Thoracic aorta (tissue), 2 donors: Measurements from ENCODE around the gene CFAP58. TPM values are rescaled to one million over a fixed set of nuclear protein-coding genes. Genes with fewer than 3 reads are reported as not detected.

Experiments used
- ATAC-seq: fragments of 150-250 bp; one replicate; pipeline ENCODE4 v1.8.0; 2017; ENCODE audit warnings: low read depth; ENCODE audit not compliant: insufficient number of reproducible peaks, low FRiP score
- DNase-seq: peaks from one replicate; pipeline ENCODE4 v3.0.0-alpha.2; 2020; ENCODE audit warnings: low spot score
- H3K27ac ChIP-seq, 2 donors: fragments of 200-600 bp; sonication (generic); 1 replicate in 1 of 2; 2 replicates in 1 of 2; pipeline ENCODE4 v1.5.1; 2016; ENCODE audit warnings: mild to moderate bottlenecking in 2 of 2, moderate library complexity in 2 of 2
- H3K27me3 ChIP-seq: fragments of 200-600 bp; sonication (generic); replicated peaks from 2 replicates; pipeline ENCODE4 v1.6.0; 2016; ENCODE audit warnings: mild to moderate bottlenecking; ENCODE audit not compliant: insufficient read depth
- H3K36me3 ChIP-seq: fragments of 200-600 bp; sonication (generic); one replicate; pipeline ENCODE4 v1.5.1; 2016
- H3K4me1 ChIP-seq, 2 donors: fragments of 200-600 bp; sonication (generic); 1 replicate in 1 of 2; 2 replicates in 1 of 2; pipeline versions ENCODE4 v1.5.1 to v1.6.0; 2016; ENCODE audit warnings: low read depth in 2 of 2, mild to moderate bottlenecking in 1 of 2; ENCODE audit not compliant: control insufficient read depth in 1 of 2
- H3K4me3 ChIP-seq: fragments of 200-600 bp; sonication (generic); 2 replicates; pipeline ENCODE4 v1.5.1; 2016; ENCODE audit warnings: mild to moderate bottlenecking
- H3K9me3 ChIP-seq: fragments of 200-600 bp; sonication (generic); 2 replicates; pipeline ENCODE4 v1.5.1; 2016
- total RNA-seq, 2 donors: library from RNA; depleted of rRNA; stranded (reverse); fragments of >200 nt; gene quantifications; one replicate each; pipeline versions ENCODE4 v1.1.0 to v1.2.3, GENCODE V29; 2016
- TF ChIP-seq, protein P1 (sequence below): fragments of 200-600 bp; sonication (generic); IDR thresholded peaks from one replicate; pipeline ENCODE4 v1.5.1; 2019; ENCODE audit warnings: antibody characterized with exemption

The CFAP58 gene
- total RNA-seq, 2 donors from 2014 or later: 0.35 to 0.68 TPM

DNA sequence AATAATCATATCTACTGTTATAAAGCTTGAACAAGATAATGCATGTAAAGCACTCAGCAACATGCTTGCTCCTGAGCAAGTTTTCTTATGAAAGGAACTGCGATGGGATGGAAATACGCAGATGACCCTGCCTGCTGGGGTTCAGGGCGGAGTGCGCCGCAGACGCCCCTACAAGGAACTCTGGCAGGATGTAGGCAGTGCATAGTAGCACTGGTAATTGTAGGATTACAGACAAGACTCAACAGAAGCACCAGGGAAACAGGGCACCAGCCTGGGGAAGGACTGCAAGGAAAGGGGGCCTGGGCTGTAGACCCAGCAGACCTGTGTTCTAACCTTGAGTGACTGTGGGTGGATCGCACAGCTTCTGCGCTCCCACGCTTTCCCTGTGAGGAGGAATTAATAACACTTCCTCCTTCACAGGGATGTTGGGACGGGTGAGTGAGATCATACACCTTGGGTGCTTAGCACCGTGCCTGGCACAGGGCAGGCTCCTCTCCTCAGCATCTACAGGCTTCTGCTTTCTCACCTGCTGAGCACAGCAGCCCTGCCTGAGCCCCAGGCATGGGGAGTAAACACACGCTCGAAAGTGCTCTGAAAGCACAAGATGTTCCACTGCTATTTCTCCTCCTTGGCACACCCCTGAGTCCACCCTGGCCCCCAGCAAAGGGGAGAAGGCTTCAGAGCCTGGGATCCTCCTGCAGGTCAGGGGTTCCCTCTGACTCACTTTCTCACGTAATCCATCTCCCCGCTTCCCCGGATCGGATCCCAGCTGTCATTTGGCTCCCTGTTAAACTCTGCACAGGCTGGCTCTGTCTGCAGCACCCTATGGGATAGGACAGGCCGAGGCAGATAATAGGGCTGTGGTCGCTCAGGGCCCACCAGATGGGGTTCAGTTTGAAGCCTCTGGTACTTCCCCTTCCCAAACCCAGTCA, 34.6 kb upstream of the CFAP58 start:
- peaks cover 19% of the 10 kb centered on the region for H3K36me3 ChIP-seq
- no peaks in the 10 kb centered on the region for H3K9me3 ChIP-seq
- ATAC-seq: no peak
- H3K27me3 ChIP-seq: no peaks in the 10 kb centered on the region
- H3K4me3 ChIP-seq: no peak overlapping the region
- peaks cover 65 to 76% of the 10 kb centered on the region in 2 donors for H3K4me1 ChIP-seq
- TF ChIP-seq, protein P1, sequence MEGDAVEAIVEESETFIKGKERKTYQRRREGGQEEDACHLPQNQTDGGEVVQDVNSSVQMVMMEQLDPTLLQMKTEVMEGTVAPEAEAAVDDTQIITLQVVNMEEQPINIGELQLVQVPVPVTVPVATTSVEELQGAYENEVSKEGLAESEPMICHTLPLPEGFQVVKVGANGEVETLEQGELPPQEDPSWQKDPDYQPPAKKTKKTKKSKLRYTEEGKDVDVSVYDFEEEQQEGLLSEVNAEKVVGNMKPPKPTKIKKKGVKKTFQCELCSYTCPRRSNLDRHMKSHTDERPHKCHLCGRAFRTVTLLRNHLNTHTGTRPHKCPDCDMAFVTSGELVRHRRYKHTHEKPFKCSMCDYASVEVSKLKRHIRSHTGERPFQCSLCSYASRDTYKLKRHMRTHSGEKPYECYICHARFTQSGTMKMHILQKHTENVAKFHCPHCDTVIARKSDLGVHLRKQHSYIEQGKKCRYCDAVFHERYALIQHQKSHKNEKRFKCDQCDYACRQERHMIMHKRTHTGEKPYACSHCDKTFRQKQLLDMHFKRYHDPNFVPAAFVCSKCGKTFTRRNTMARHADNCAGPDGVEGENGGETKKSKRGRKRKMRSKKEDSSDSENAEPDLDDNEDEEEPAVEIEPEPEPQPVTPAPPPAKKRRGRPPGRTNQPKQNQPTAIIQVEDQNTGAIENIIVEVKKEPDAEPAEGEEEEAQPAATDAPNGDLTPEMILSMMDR: no peak
- no peak for DNase-seq
- H3K27ac ChIP-seq: peak overlapping the region; percentile 23 to 70

- TF ChIP-seq, protein P1: no peak
- no peaks in the 10 kb centered on the region for H3K27me3 ChIP-seq
- ATAC-seq (no peak), DNase-seq (no peak)
- peak overlapping the region; percentile 27 to 46 for H3K27ac ChIP-seq
- H3K4me1 ChIP-seq: peaks cover 82 to 93% of the 10 kb centered on the region in 2 donors
- no peaks in the 10 kb centered on the region for H3K9me3 ChIP-seq
- H3K4me3 ChIP-seq: no peak overlapping the region
- H3K36me3 ChIP-seq: no peaks in the 10 kb centered on the region
Observed at GRCh38 chr10:104321226-104321625, 32.4 kb upstream of the CFAP58 start.

DNA sequence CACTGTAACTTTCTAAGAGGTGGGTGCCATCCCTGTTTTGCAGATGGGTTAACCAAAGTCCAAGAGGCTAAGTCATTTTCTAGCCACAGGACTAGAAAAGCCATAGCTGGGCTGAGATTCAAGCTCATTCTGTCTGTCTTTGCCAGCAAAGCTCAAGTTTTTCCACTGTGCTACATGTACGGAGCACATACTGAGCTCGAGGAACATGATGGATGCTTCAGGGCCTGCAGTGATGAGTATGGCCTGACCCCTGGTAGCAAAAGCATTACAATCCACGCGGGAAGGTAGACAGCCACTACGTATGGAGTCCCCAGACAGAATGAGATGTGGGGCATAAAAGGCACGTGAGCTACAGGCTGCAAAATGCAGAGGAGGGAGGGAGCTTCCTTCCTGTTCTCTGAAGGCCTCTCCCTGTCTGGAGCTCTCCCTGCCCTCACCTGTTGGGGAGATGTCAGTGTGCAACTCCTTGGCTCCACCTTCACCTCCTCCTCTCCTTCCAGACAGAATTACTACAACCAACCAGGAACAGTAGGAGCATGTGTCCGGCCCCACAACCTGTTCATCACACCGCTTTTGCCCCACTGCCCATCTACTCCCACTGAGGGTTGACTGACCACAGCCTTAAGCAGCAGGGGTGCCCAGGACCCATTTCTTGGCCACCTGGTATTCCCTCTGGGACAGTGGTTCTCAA, 31.8 kb upstream of the CFAP58 start:
- Histone ChIP-seq H3K27ac (peak overlapping the region; percentile 36 to 46), H3K4me1 (peaks cover 85 to 96% of the 10 kb centered on the region in 2 donors), H3K4me3 (no peak overlapping the region), H3K27me3 (no peaks in the 10 kb centered on the region), H3K36me3 (no peaks in the 10 kb centered on the region), H3K9me3 (no peaks in the 10 kb centered on the region)
- ATAC-seq: no peak
- TF ChIP-seq, protein P1: no peak
- no peak for DNase-seq

DNA sequence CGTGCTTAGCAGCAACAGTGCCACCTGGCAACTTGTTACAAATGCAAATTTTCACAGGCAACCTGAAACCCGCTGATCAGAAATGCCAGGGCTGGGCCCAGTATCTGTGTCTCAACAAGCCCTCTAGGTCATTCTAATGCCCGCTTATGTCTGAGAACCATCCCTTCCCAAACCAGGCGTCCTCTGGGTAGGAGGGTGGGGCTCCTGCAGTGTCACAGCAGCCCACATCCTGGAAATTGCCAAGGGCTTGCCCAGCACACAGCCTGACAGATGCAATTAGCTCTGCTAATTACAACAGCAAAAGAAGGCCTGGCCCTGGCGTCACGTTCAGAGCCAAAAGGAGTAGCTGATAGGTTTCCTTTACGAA, 31.2 kb upstream of the CFAP58 start:
- Histone ChIP-seq H3K9me3 (no peaks in the 10 kb centered on the region), H3K27ac (peak overlapping the region; percentile 15 to 36), H3K4me1 (peaks cover 85 to 96% of the 10 kb centered on the region in 2 donors), H3K27me3 (no peaks in the 10 kb centered on the region), H3K4me3 (no peak overlapping the region), H3K36me3 (no peaks in the 10 kb centered on the region)
- no peak for ATAC-seq
- TF ChIP-seq, protein P1: no peak
- DNase-seq: no peak

- Histone ChIP-seq H3K27ac (no peak overlapping the region), H3K4me1 (peaks cover 89 to 96% of the 10 kb centered on the region in 2 donors), H3K4me3 (no peak overlapping the region), H3K36me3 (no peaks in the 10 kb centered on the region), H3K27me3 (no peaks in the 10 kb centered on the region), H3K9me3 (no peaks in the 10 kb centered on the region)
- no peak for ATAC-seq
- TF ChIP-seq, protein P1: no peak
- no peak for DNase-seq
Observed at GRCh38 chr10:104323085-104323484, 30.5 kb upstream of the CFAP58 start.
